Mucosa of stomach (tissue), 1 donor: ENCODE results near the gene SLC43A2.
"Not testable (repeated sequence)": the region's sequence is repeated elsewhere in the genome, so short reads cannot be mapped to it uniquely, and the experiment has no call there.

Experiments used
- H3K27me3 ChIP-seq: one replicate; pipeline ENCODE4 v1.7.0; 2013; ENCODE audit warnings: mild to moderate bottlenecking, low read length; ENCODE audit not compliant: control insufficient read depth, insufficient read depth
- H3K36me3 ChIP-seq: one replicate; pipeline ENCODE4 v1.7.0; 2013; ENCODE audit warnings: low read length; ENCODE audit not compliant: control insufficient read depth, insufficient read depth
- H3K4me1 ChIP-seq: one replicate; pipeline ENCODE4 v1.7.0; 2013; ENCODE audit warnings: mild to moderate bottlenecking, low read length; ENCODE audit not compliant: control insufficient read depth, insufficient read depth
- H3K4me3 ChIP-seq: one replicate; pipeline ENCODE4 v1.7.0; 2013; ENCODE audit warnings: low read length
- H3K9ac ChIP-seq: one replicate; pipeline ENCODE4 v1.7.0; 2013; ENCODE audit warnings: mild to moderate bottlenecking, low read length, moderate library complexity
- H3K9me3 ChIP-seq: one replicate; pipeline ENCODE4 v1.7.0; 2013; ENCODE audit warnings: mild to moderate bottlenecking, low read length, moderate library complexity; ENCODE audit not compliant: control insufficient read depth
- donor health status: Pancreatic carcinoma.

The SLC43A2 gene

DNA sequence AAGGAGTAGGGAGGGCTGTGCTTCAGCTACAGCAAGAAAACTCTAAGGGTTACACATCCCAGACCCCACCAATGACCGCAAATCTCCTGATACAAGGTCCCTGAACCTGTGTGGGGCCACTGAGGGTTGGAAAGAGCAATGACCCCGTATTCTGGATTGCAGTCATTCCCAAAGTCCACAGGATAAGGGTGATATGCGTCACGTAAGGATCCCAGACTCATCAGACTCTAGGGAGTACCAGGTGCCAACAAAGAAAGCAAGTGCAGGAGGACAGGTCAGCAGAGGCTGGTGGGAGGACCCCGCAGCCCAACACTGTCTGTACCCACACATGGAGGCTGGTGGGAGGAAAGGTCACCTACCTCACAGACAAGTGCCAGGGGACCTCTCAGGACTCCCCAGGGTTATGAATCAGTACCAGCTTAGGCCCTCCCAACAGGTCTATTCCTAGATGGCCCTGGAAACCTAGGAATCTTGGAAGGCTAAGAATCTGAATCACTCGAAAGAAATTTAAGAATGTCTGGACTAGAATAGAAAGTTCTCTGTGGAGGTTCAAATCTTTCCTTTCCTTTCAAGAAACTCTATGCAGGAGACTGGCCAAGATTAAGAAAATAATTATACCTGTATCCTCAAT, 82.2 kb downstream of the SLC43A2 start:
- Histone ChIP-seq H3K9me3 (no peaks in the 10 kb centered on the region), H3K4me1 (no peaks in the 10 kb centered on the region), H3K27me3 (no peaks in the 10 kb centered on the region), H3K9ac (no peak overlapping the region), H3K36me3 (peaks cover 6% of the 10 kb centered on the region), H3K4me3 (no peak overlapping the region)

DNA sequence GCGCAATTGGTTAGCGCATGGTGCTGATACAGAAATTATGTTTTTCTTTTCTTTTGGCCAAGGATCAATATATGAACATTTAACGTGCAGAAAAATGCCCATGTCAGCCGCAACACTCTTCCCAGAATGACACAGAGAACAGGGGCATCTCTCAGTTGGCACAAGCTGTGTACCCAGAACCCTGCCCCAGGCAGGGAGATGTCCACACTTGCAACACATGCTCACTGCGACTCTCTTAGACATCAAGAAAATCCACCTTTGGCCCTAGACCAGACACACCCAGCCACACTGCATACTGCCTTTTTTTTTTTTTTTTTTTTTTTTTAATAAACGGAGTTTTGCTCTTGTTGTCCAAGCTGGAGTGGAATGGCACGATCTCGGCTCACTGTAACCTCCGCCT, 83.0 kb downstream of the SLC43A2 start:
- no peaks in the 10 kb centered on the region for H3K4me1 ChIP-seq
- no peak overlapping the region for H3K9ac ChIP-seq
- no peak overlapping the region for H3K4me3 ChIP-seq
- H3K27me3 ChIP-seq = no peaks in the 10 kb centered on the region
- peaks cover 7% of the 10 kb centered on the region for H3K36me3 ChIP-seq
- H3K9me3 ChIP-seq = no peaks in the 10 kb centered on the region

DNA sequence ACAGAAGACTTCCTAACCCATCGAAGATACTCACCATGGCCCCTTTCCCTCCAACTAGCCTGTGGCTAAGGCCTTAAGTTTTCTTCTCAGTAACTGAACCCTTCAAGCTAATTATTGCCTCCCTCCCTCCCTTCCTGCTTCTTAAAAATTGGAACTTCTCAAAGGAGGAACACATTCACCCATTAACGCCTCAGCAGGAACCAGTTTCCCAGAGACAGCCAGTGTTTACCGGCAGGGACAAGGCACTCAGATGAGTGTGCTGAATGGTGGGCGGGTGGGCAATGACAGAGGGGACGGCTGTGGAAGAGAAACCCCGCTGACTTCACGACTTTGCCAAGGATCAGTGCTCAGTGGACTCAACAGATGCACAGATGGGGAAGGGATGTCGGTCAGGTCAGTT, 86.3 kb downstream of the SLC43A2 start:
- Histone ChIP-seq H3K9ac (no peak overlapping the region), H3K9me3 (no peaks in the 10 kb centered on the region), H3K4me1 (no peaks in the 10 kb centered on the region), H3K36me3 (peaks cover 13% of the 10 kb centered on the region), H3K27me3 (no peaks in the 10 kb centered on the region), H3K4me3 (no peak overlapping the region)

DNA sequence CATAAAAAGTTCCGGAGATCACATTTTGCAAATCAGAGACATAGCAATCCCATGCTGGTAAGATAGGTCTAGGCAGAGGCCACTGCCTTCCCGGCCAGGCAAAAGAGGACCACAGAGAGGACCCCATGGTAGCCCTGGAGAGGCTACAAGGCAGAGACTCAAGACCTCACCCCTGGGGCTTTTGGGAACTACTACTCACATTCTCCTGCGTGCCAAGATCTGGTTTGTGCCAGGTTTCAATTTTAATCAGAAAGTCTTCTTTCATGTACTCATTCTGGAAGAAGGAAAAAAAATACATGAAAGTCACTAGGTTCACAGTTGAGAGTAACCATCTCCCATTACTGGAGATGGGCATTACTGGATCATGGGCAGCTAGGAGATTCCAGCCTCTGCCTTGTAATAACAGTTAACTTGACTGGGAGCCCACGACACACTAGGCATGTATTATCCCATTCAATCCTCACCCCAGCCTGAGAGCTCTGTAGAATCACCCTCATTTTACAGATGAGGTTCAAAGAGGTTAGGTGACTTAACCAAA, 87.2 kb downstream of the SLC43A2 start:
- Histone ChIP-seq H3K9ac (no peak overlapping the region), H3K4me3 (no peak overlapping the region), H3K36me3 (peaks cover 13% of the 10 kb centered on the region), H3K27me3 (no peaks in the 10 kb centered on the region), H3K9me3 (no peaks in the 10 kb centered on the region), H3K4me1 (no peaks in the 10 kb centered on the region)

DNA sequence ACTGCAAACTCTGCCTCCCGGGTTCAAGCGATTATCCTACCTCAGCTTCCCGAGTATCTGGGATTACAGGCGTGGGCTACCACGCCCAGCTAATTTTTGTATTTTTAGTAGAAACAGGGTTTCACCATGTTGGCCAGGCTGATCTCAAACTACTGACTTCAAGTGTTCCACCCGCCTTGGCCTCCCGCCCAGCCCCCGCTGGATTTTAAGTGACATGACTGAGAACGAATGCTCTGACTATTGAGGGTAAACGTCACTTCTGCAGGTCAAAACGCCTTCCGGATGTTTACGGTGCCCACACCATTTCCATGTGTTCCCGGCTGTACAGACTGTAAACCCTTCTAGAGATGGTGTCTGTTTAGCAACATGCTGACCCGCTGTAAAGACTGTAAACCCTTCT, 88.8 kb downstream of the SLC43A2 start:
- H3K27me3 ChIP-seq = no peaks in the 10 kb centered on the region
- peaks cover 13% of the 10 kb centered on the region for H3K36me3 ChIP-seq
- no peaks in the 10 kb centered on the region for H3K9me3 ChIP-seq
- no peak overlapping the region for H3K9ac ChIP-seq
- H3K4me3 ChIP-seq = no peak overlapping the region
- H3K4me1 ChIP-seq = no peaks in the 10 kb centered on the region

DNA sequence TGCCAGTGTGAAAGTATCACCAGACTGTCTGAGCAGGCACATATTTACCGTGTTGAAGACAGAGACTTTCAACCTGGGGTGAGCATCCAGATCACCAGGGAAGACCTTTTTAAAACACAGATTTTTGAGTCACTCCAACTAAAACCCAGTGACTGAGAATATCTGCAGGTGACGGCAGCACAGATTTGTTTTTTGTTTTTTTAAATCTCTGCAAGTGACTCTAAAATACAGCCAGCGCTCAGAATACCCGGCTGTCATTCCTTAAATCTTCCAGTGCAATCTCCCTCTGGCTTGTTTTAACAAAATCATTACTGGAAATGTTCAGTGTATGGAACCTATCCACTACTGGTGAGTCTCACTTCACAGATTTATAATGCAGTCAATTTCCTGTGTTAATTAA, 92.9 kb downstream of the SLC43A2 start:
- Histone ChIP-seq H3K9me3 (no peaks in the 10 kb centered on the region), H3K4me1 (no peaks in the 10 kb centered on the region), H3K4me3 (no peak overlapping the region), H3K36me3 (peaks cover 15% of the 10 kb centered on the region), H3K9ac (no peak overlapping the region), H3K27me3 (no peaks in the 10 kb centered on the region)

GRCh38 chr17:1533661-1534325, 94.8 kb downstream of the SLC43A2 start:
- Histone ChIP-seq H3K27me3 (no peaks in the 10 kb centered on the region), H3K9me3 (no peaks in the 10 kb centered on the region), H3K4me3 (no peak overlapping the region), H3K9ac (no peak overlapping the region), H3K4me1 (no peaks in the 10 kb centered on the region), H3K36me3 (peaks cover 9% of the 10 kb centered on the region)

DNA sequence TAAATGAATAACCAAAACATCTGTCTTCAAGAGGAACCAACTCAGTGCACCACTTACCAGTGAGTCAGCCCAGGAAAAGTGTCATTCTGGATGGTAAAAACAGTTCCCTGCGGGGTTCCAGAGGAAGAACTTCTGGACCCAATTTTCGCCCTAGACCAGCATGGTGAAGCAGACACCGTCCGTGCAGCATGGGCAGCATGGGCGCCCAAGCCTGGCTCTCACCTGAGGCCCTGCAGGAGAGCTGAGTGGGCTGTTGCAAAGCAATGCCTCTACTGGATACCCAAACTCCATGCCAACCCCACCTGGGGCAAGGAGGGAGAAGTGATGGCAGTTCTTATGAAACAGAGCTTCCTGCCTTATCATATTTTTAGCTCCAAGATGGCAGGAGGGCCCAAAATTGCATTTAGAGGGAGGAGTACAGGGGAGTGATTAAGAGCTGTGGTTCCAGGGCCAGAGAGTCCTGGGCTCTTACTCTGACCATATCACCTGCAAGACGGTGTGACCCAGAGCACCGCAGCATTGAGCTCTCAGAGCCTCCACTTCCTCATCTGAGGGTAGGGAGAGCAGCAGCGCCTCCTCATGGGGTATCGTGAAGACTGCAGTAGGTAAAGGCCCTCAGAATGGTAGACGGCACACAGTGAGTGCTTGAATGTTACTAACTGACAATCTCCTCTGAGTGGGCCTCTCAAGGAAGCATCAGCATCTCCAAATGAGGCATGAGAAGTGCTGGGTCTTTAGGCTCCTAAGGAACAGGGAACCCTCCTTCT, 95.6 kb downstream of the SLC43A2 start:
- H3K36me3 ChIP-seq = peaks cover 9% of the 10 kb centered on the region
- no peak overlapping the region for H3K4me3 ChIP-seq
- no peak overlapping the region for H3K9ac ChIP-seq

DNA sequence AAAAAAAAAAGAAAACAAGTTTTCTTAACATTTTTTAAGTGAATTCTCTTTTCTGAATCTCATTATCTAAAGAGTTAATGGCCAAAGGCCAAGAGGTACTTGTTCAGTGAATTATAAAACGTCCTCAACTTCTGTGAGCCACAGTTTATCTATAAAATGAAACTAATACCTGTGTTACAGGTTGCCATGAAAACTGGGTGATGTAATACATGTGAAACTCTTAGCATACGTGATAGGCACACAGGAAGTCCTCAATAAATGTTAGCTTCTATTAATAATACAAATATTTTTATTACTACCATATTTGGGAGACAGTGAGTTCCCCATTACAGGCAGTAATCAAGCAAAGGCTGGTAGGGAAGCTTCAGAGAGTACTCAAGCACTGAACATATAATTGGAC, 98.8 kb downstream of the SLC43A2 start:
- H3K27me3 ChIP-seq = no peaks in the 10 kb centered on the region
- H3K4me3 ChIP-seq = no peak overlapping the region
- H3K4me1 ChIP-seq = no peaks in the 10 kb centered on the region
- H3K36me3 ChIP-seq = peaks cover 9% of the 10 kb centered on the region
- no peak overlapping the region for H3K9ac ChIP-seq
- H3K9me3 ChIP-seq = no peaks in the 10 kb centered on the region

More for the DNA sequence above, 95.6 kb downstream of the SLC43A2 start:
- Histone ChIP-seq H3K27me3 (no peaks in the 10 kb centered on the region), H3K4me1 (no peaks in the 10 kb centered on the region), H3K9me3 (no peaks in the 10 kb centered on the region)

- not testable (repeated sequence) for H3K36me3 ChIP-seq, H3K4me1 ChIP-seq, H3K9ac ChIP-seq, H3K9me3 ChIP-seq, H3K27me3 ChIP-seq, H3K4me3 ChIP-seq
These were observed 101.8 kb downstream of the SLC43A2 start for GRCh38 chr17:1526876-1527275.

DNA sequence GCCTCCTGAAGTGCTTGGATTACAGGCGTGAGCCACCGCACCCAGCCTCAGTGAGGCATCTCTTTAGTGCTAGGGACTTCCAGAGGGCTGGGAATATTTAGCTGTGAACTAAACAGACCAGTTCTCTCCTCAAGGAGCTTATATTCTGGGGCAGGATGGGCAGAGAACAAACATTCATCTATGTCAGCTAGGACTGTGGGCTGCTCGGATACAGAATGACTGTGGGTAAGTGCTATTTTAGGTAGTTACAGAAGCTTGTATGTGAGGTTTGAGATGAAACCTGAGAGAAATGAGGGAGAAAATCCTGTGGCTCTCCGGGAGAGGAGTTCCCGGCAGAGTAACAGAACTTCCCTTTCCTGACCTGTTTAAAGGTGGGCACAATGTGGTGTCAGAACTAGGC, 106.0 kb downstream of the SLC43A2 start:
- Histone ChIP-seq H3K4me3 (no peak overlapping the region), H3K9me3 (no peaks in the 10 kb centered on the region), H3K27me3 (no peaks in the 10 kb centered on the region), H3K4me1 (peaks cover 2% of the 10 kb centered on the region), H3K9ac (no peak overlapping the region), H3K36me3 (peaks cover 6% of the 10 kb centered on the region)

DNA sequence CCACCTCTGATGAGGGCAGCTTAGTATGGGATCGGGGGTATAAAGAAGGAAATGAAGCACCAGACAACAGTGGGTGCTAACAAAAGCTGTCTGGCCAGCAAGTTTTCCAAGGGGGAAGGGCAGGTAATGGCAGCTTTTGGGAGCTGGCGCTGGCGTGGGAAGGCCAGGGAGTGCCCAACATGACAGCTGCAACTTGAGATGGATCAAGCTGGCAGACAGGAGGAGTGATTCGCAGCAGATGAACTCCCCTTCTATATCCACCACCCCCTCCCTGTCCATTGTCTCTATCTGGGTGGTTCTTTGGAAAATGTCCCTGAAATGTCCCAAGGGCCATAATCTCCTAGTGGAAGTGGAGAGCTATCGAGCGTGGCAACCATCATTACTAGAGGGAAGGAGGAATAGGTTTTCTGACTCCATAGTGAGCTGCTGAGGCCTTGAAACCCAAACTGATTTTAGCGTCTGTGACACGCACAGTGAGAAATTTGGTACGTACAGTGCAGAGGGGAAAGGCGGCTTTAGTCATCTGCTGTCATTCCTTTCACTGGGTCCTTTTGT, 107.5 kb downstream of the SLC43A2 start:
- Histone ChIP-seq H3K36me3 (peaks cover 6% of the 10 kb centered on the region), H3K4me3 (no peak overlapping the region), H3K9ac (no peak overlapping the region), H3K4me1 (peaks cover 4% of the 10 kb centered on the region), H3K9me3 (no peaks in the 10 kb centered on the region), H3K27me3 (no peaks in the 10 kb centered on the region)
